Endothelial cell of umbilical vein (primary cell): ENCODE data around the gene NPY. TPM values are rescaled to one million over a fixed set of nuclear protein-coding genes. Genes with fewer than 3 reads are reported as not detected.

ENCODE experiments used
- BruUV-seq: library from RNA; stranded (reverse); fragments of 400-500 nt; replicated peaks from 2 replicates; lab custom pipeline; 2021; lab: Mats Ljungman, UMichigan
- CTCF ChIA-PET: fragments of 300-600, 350-600 bp; sonication (Branson Sonifier 250); formaldehyde crosslinking; loops from one replicate; lab custom pipeline; 2021; ENCODE audit warnings: antibody characterized with exemption, inconsistent platforms; lab: Charles Lee
- POLR2A ChIA-PET: fragments of 300-600, 350-600 bp; sonication (Branson Sonifier 250); formaldehyde crosslinking; loops from one replicate; lab custom pipeline; 2021; ENCODE audit warnings: antibody characterized with exemption, inconsistent platforms; lab: Charles Lee
- DNase-seq: peaks from one replicate; pipeline ENCODE4 v3.0.0-alpha.2; 2011; ENCODE audit warnings: low read depth, low spot score
- FAIRE-seq: peaks from 2 replicates; lab custom pipeline; 2011; peaks lifted over from hg19 to GRCh38; lab: Jason Lieb, UNC
- H2AFZ ChIP-seq: 2 replicates; pipeline ENCODE4 v1.6.0; 2012; ENCODE audit warnings: low read depth, low read length, control low read depth, inconsistent platforms
- H3K27ac ChIP-seq: 2 replicates; pipeline ENCODE4 v1.5.1; 2011; ENCODE audit warnings: low read depth, mild to moderate bottlenecking, control low read depth, low read length, moderate library complexity; ENCODE audit not compliant: insufficient read depth
- H3K27me3 ChIP-seq, 2 experiments: 2 replicates each; pipeline versions ENCODE4 v1.6.0 to v1.6.1; 2011; ENCODE audit warnings: low read length in 2 of 2, mixed read lengths in 1 of 2; ENCODE audit not compliant: control insufficient read depth in 2 of 2, insufficient read depth in 2 of 2
- H3K36me3 ChIP-seq, 2 experiments: 2 replicates in 1 of 2; 3 replicates in 1 of 2; pipeline ENCODE4 v1.5.1; 2011; ENCODE audit warnings: low read length in 2 of 2, mild to moderate bottlenecking in 1 of 2, moderate library complexity in 1 of 2; ENCODE audit not compliant: control insufficient read depth in 2 of 2, insufficient read depth in 2 of 2; ENCODE audit errors: extremely low read depth in 1 of 2
- H3K4me1 ChIP-seq: 3 replicates; pipeline ENCODE4 v1.5.1; 2011; ENCODE audit warnings: mild to moderate bottlenecking, low read length; ENCODE audit not compliant: control insufficient read depth, insufficient read depth; ENCODE audit errors: extremely low read depth
- H3K4me2 ChIP-seq: 2 replicates; pipeline ENCODE4 v1.6.1; 2011; ENCODE audit warnings: low read length, control low read depth, mixed read lengths; ENCODE audit not compliant: insufficient read depth
- H3K4me3 ChIP-seq, 3 experiments: fragments of 200-600 bp in 1 of 3; sonication (generic), shearing (Covaris generic) in 1 of 3; replicated peaks in 1 of 3; 2 replicates each; pipeline ENCODE4 v1.5.1; 2011 to 2016; ENCODE audit warnings: control low read depth in 3 of 3, low read length in 3 of 3, mild to moderate bottlenecking in 2 of 3, inconsistent platforms in 1 of 3, low read depth in 1 of 3, moderate library complexity in 1 of 3; ENCODE audit not compliant: insufficient read depth in 1 of 3
- H3K79me2 ChIP-seq: 2 replicates; pipeline ENCODE4 v1.6.0; 2012; ENCODE audit warnings: low read length, inconsistent platforms; ENCODE audit not compliant: control insufficient read depth, insufficient read depth
- H3K9ac ChIP-seq: replicated peaks from 2 replicates; pipeline ENCODE3; 2011; ENCODE audit warnings: low read length, control low read depth; ENCODE audit not compliant: insufficient read depth; ENCODE audit errors: extremely low read depth
- H3K9me1 ChIP-seq: replicated peaks from 3 replicates; pipeline ENCODE4 v1.6.0; 2011; ENCODE audit warnings: mild to moderate bottlenecking, low read length; ENCODE audit not compliant: control insufficient read depth, insufficient read depth; ENCODE audit errors: extremely low read depth
- H3K9me3 ChIP-seq: replicated peaks from 2 replicates; pipeline ENCODE4 v1.5.1; 2012; ENCODE audit warnings: low read length, inconsistent platforms; ENCODE audit not compliant: control insufficient read depth, insufficient read depth
- H4K20me1 ChIP-seq: replicated peaks from 2 replicates; pipeline ENCODE3; 2011; ENCODE audit warnings: mild to moderate bottlenecking, low read length; ENCODE audit not compliant: control insufficient read depth, insufficient read depth; ENCODE audit errors: extremely low read depth
- EZH2 ChIP-seq: IDR thresholded peaks from 2 replicates; pipeline ENCODE4 v1.6.1; 2012; ENCODE audit warnings: borderline replicate concordance, low read depth, mild to moderate bottlenecking, moderate library complexity, low read length, inconsistent platforms; ENCODE audit not compliant: severe bottlenecking
- FOS ChIP-seq: IDR thresholded peaks from 2 replicates; pipeline ENCODE4 v1.6.1; 2011; ENCODE audit warnings: mild to moderate bottlenecking, low read length, moderate library complexity, borderline replicate concordance; ENCODE audit not compliant: insufficient read depth
- GATA2 ChIP-seq: IDR thresholded peaks from 2 replicates; pipeline ENCODE4 v1.7.0; 2011; ENCODE audit warnings: low read depth, mild to moderate bottlenecking, moderate library complexity, mixed read lengths, low read length; ENCODE audit not compliant: insufficient read length, insufficient read depth
- JUN ChIP-seq: IDR thresholded peaks from 2 replicates; pipeline ENCODE4 v1.6.1; 2011; ENCODE audit warnings: borderline replicate concordance, low read depth; ENCODE audit not compliant: insufficient read length, insufficient read depth
- MYC ChIP-seq: IDR thresholded peaks from one replicate; pipeline ENCODE4 v1.6.1; 2011; ENCODE audit warnings: mild to moderate bottlenecking, low read depth, low read length
- POLR2A ChIP-seq: IDR thresholded peaks from 2 replicates; pipeline ENCODE4 v1.6.1; 2012; ENCODE audit warnings: low read depth, mild to moderate bottlenecking, control low read depth, low read length
- POLR2AphosphoS5 ChIP-seq: IDR thresholded peaks from 2 replicates; pipeline ENCODE4 v1.6.1; 2012; ENCODE audit warnings: low read depth, mild to moderate bottlenecking, control low read depth, low read length, moderate library complexity; ENCODE audit not compliant: insufficient read depth
- dilution Hi-C: fragments of 300-500 bp; cut with MboI; formaldehyde crosslinking; loops from one replicate; pipeline ENCODE4 v1.15.0; 2019; ENCODE audit warnings: low sequenced_read_pairs; ENCODE audit not compliant: extremely low pct_ligation_motif_present
- intact Hi-C: fragments of 100-400 bp; cut with micrococcal nuclease; formaldehyde crosslinking; loops from one replicate; pipeline ENCODE4 v1.10.0; 2022
- polyA plus RNA-seq, 4 experiments: library from polyadenylated mRNA; depleted of rRNA in 3 of 4; stranded (reverse) in 3 of 4; unstranded in 1 of 4; fragments of >200 nt; gene quantifications; 2 replicates each; pipeline versions ENCODE4 v1.2.1 to v1.2.3, GENCODE V29; 2011 to 2012; ENCODE audit warnings: missing spikeins in 1 of 4
- total RNA-seq: library from RNA; stranded (reverse); gene quantifications from 2 replicates; pipeline ENCODE4 v1.2.3, GENCODE V29; 2021
- TF ChIP-seq, protein P1 (sequence below): IDR thresholded peaks from 2 replicates; pipeline ENCODE4 v1.6.1; 2011; ENCODE audit not compliant: insufficient read depth, insufficient read length
- TF ChIP-seq, protein P2 (sequence below), 2 donors: IDR thresholded peaks; 1 replicate in 1 of 2; 2 replicates in 1 of 2; pipeline ENCODE4 v1.5.1; 2011; ENCODE audit warnings: low read length in 2 of 2, mild to moderate bottlenecking in 2 of 2, moderate library complexity in 2 of 2, control low read depth in 1 of 2, inconsistent platforms in 1 of 2, low read depth in 1 of 2; ENCODE audit not compliant: insufficient read depth in 1 of 2; ENCODE audit errors: extremely low read depth in 1 of 2

The NPY gene
- total and polyA plus RNA-seq, 2 donors (not counting 3 experiments of a cell fraction or from before 2014, with no cell fraction given) = not detected

DNA sequence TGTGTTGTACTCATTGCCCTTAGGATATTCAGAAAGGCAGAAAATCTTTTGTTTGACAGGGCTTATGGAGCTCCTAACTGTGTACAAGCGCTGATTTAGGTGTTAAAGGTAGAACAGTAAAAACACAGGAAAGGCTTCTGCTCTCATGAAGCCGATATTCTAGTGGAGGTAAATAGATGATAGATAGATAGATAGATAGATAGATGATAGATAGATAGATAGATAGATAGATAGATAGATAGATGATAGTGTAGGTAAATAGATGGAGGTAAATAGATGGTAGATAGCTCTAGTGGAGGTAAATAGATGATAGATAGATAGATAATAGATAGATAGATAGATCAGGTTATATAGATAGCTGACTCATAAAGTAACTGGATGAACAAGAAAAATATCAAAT, 39.4 kb upstream of the NPY start:
- no TSS peak for BruUV-seq
- Histone ChIP-seq H4K20me1 (no peaks in the 10 kb centered on the region), H3K9me3 (no peaks in the 10 kb centered on the region), H3K27me3 (no peaks in the 10 kb centered on the region), H2AFZ (no peak overlapping the region), H3K4me2 (no peak overlapping the region), H3K9ac (no peak overlapping the region), H3K36me3 (no peaks in the 10 kb centered on the region), H3K79me2 (no peaks in the 10 kb centered on the region), H3K4me3 (no peak overlapping the region), H3K4me1 (no peaks in the 10 kb centered on the region), H3K27ac (no peak overlapping the region), H3K9me1 (no peaks in the 10 kb centered on the region)
- TF ChIP-seq GATA2 (no peak), MYC (no peak), POLR2A (no peak), POLR2AphosphoS5 (no peak), EZH2 (no peak), JUN (no peak), FOS (no peak)
- TF ChIP-seq, protein P1, sequence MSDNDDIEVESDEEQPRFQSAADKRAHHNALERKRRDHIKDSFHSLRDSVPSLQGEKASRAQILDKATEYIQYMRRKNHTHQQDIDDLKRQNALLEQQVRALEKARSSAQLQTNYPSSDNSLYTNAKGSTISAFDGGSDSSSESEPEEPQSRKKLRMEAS = no peak
- TF ChIP-seq, protein P2, sequence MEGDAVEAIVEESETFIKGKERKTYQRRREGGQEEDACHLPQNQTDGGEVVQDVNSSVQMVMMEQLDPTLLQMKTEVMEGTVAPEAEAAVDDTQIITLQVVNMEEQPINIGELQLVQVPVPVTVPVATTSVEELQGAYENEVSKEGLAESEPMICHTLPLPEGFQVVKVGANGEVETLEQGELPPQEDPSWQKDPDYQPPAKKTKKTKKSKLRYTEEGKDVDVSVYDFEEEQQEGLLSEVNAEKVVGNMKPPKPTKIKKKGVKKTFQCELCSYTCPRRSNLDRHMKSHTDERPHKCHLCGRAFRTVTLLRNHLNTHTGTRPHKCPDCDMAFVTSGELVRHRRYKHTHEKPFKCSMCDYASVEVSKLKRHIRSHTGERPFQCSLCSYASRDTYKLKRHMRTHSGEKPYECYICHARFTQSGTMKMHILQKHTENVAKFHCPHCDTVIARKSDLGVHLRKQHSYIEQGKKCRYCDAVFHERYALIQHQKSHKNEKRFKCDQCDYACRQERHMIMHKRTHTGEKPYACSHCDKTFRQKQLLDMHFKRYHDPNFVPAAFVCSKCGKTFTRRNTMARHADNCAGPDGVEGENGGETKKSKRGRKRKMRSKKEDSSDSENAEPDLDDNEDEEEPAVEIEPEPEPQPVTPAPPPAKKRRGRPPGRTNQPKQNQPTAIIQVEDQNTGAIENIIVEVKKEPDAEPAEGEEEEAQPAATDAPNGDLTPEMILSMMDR (IDR thresholded peaks at IDR 0.05; ENCODE audit: extremely low read depth in 1 of 2, insufficient read depth in 1 of 2, low read depth in 1 of 2, low read length in 2 of 2) = no peak
- dilution Hi-C loops = no loop called here
- CTCF ChIA-PET = no interaction called here
- POLR2A ChIA-PET = no interaction called here
- DNase-seq (no peak), FAIRE-seq (no peak)
- intact Hi-C loops = no loop called here
